NK-92 treated with Interleukin-12 subunit alpha and Interleukin-12 subunit beta, amount 100 ng/mL, for 24 hours (cell line): Measurements from ENCODE around the gene EGFR.
"Not testable (repeated sequence)": the region's sequence is repeated elsewhere in the genome, so short reads cannot be mapped to it uniquely, and the experiment has no call there.

Experiments used
- DNase-seq: peaks from one replicate; lab custom pipeline; 2025; lab: John Stamatoyannopoulos, UW

EGFR gene

GRCh38 chr7:55148571-55148970 is 129.8 kb downstream of the EGFR start:
- no peak for DNase-seq

GRCh38 chr7:55149001-55149400 is 130.2 kb downstream of the EGFR start:
- no peak for DNase-seq

GRCh38 chr7:55150166-55150565 is 131.3 kb downstream of the EGFR start:
- no peak for DNase-seq

- DNase-seq: no peak
Measured at GRCh38 chr7:55150709-55151451, 132.1 kb downstream of the EGFR start.

- DNase-seq: no peak
Measured at GRCh38 chr7:55152516-55152915, 133.7 kb downstream of the EGFR start.

GRCh38 chr7:55154096-55154495 is 135.3 kb downstream of the EGFR start:
- DNase-seq: no peak

- no peak for DNase-seq
Measured at GRCh38 chr7:55155351-55156117, 136.7 kb downstream of the EGFR start.

GRCh38 chr7:55156919-55157763 is 138.3 kb downstream of the EGFR start:
- DNase-seq: no peak

- no peak for DNase-seq
Measured at GRCh38 chr7:55157764-55158105, 138.9 kb downstream of the EGFR start.

- no peak for DNase-seq
Measured at GRCh38 chr7:55158541-55159382, 139.9 kb downstream of the EGFR start.

- DNase-seq: no peak
Measured at GRCh38 chr7:55160539-55160938, 141.7 kb downstream of the EGFR start.

GRCh38 chr7:55161154-55161687 is 142.4 kb downstream of the EGFR start:
- DNase-seq: no peak

GRCh38 chr7:55162476-55162875 is 143.7 kb downstream of the EGFR start:
- DNase-seq: no peak

GRCh38 chr7:55163733-55164132 is 144.9 kb downstream of the EGFR start:
- DNase-seq: no peak

- no peak for DNase-seq
Measured at GRCh38 chr7:55164527-55164926, 145.7 kb downstream of the EGFR start.

- DNase-seq: no peak
Measured at GRCh38 chr7:55165176-55165861, 146.5 kb downstream of the EGFR start.

GRCh38 chr7:55167296-55167695 is 148.5 kb downstream of the EGFR start:
- not testable (repeated sequence) for DNase-seq

- no peak for DNase-seq
Measured at GRCh38 chr7:55170335-55171069, 151.7 kb downstream of the EGFR start.

GRCh38 chr7:55171157-55171556 is 152.3 kb downstream of the EGFR start:
- no peak for DNase-seq

GRCh38 chr7:55172161-55172560 is 153.3 kb downstream of the EGFR start:
- no peak for DNase-seq
